ENCODE results near the gene SLC34A1. TPM values are rescaled to one million over a fixed set of nuclear protein-coding genes. Genes with fewer than 3 reads are reported as not detected.
A peak's percentile ranks its signal among the peaks of the same experiment; 100 is the strongest.

The SLC34A1 gene
- total and polyA plus RNA-seq, 2 of the 13 experiments (the other 11 are each of a cell fraction or from before 2014, with no cell fraction given), result 0.03 to 0.20 TPM

GRCh38 chr5:177371120-177372033 is 12.9 kb upstream of the SLC34A1 start (continued):
- no peak for TF ChIP-seq KDM5A (IDR thresholded peaks at IDR 0.05; ENCODE audit: borderline replicate concordance, low read length)
- TF ChIP-seq ZNF546 (CRISPR knock-in tag; conservative IDR thresholded peaks at IDR 0.05), result 0 out of 2 replicates have a peak, but pooled peaks have one; percentile 33
- peak; percentile 18; the same call in 1 of the 2 replicates for TF ChIP-seq HBP1 (CRISPR knock-in tag; IDR thresholded peaks at IDR 0.05; ENCODE audit: low read depth)
- no peak for TF ChIP-seq ZNF292 (CRISPR knock-in tag; IDR thresholded peaks at IDR 0.05; ENCODE audit: borderline replicate concordance, low read depth)
- no peak for TF ChIP-seq SOX6 (IDR thresholded peaks at IDR 0.05)
- no peak for TF ChIP-seq SOX6 (CRISPR knock-in tag; IDR thresholded peaks at IDR 0.05)
- peak; percentile 49; the same call in 1 of the 2 replicates for TF ChIP-seq ZNF180 (CRISPR knock-in tag; IDR thresholded peaks at IDR 0.05; ENCODE audit: borderline replicate concordance, low read depth)
- peak; percentile 8; the same call in 1 of the 2 replicates for TF ChIP-seq THRA (CRISPR knock-in tag; IDR thresholded peaks at IDR 0.05; ENCODE audit: borderline replicate concordance)
- TF ChIP-seq TBX2 (CRISPR knock-in tag; IDR thresholded peaks at IDR 0.05; ENCODE audit: borderline replicate concordance), result 0 out of 2 replicates have a peak, but pooled peaks have one; percentile 26
- TF ChIP-seq ZBTB39 (CRISPR knock-in tag; IDR thresholded peaks at IDR 0.05), result no peak
- TF ChIP-seq CREM (IDR thresholded peaks at IDR 0.05), result no peak
- TF ChIP-seq CREM (CRISPR knock-in tag; IDR thresholded peaks at IDR 0.05), result no peak
- peak; percentile 9; the same call in 1 of the 2 replicates for TF ChIP-seq SALL1 (CRISPR knock-in tag; IDR thresholded peaks at IDR 0.05)
- 0 out of 2 replicates have a peak, but pooled peaks have one; percentile 52 for TF ChIP-seq NFKB2 (CRISPR knock-in tag; IDR thresholded peaks at IDR 0.05; ENCODE audit: borderline replicate concordance)
- TF ChIP-seq ZNF607 (CRISPR knock-in tag; IDR thresholded peaks at IDR 0.05; ENCODE audit: borderline replicate concordance), result 0 out of 2 replicates have a peak, but pooled peaks have one; percentile 16
- TF ChIP-seq ZNF790 (CRISPR knock-in tag; IDR thresholded peaks at IDR 0.05; ENCODE audit: borderline replicate concordance), result no peak
- peak; percentile 77 for TF ChIP-seq POLR2G (IDR thresholded peaks at IDR 0.05; ENCODE audit: low read depth, low read length)
- TF ChIP-seq ZNF746 (CRISPR knock-in tag; IDR thresholded peaks at IDR 0.05), result peak; percentile 21; the same call in 1 of the 2 replicates
- no peak for TF ChIP-seq PRDM15 (CRISPR knock-in tag; IDR thresholded peaks at IDR 0.05)
- TF ChIP-seq ZSCAN25 (CRISPR knock-in tag; IDR thresholded peaks at IDR 0.05), result 0 out of 2 replicates have a peak, but pooled peaks have one; percentile 6
